CD4-positive, alpha-beta T cell (primary cell): ENCODE data around the gene ANKH. TPM values are rescaled to one million over a fixed set of nuclear protein-coding genes. Genes with fewer than 3 reads are reported as not detected.

Experiments used
- ATAC-seq: fragments of 200-7000 bp; cut with Tn5 transposase; one replicate; pipeline ENCODE4 v1.10.0; 2022; ENCODE audit warnings: mild to moderate bottlenecking; ENCODE audit not compliant: poor library complexity
- CTCF ChIA-PET: fragments of 350-600 bp; sonication (Branson Sonifier 250); formaldehyde crosslinking; loops from one replicate; lab custom pipeline; 2021; ENCODE audit warnings: antibody characterized with exemption, inconsistent platforms; lab: Charles Lee
- POLR2A ChIA-PET: fragments of 350-600 bp; sonication (Branson Sonifier 250); formaldehyde crosslinking; loops from one replicate; lab custom pipeline; 2021; ENCODE audit warnings: antibody characterized with exemption, inconsistent platforms; lab: Charles Lee
- DNase-seq, 14 experiments: peaks; one replicate each; pipeline ENCODE4 v3.0.0-alpha.2; 2013 to 2020; ENCODE audit warnings: mixed read lengths in 2 of 14
- H3K27ac ChIP-seq, 2 donors: one replicate each; pipeline versions ENCODE4 v1.5.1 to v1.7.0; 2013; ENCODE audit warnings: low read length in 2 of 2, low read depth in 1 of 2, mild to moderate bottlenecking in 1 of 2
- H3K27me3 ChIP-seq, 2 experiments: 1 replicate in 1 of 2; 2 replicates in 1 of 2; pipeline versions ENCODE4 v1.6.1 to v1.7.0; 2013; ENCODE audit warnings: low read length in 2 of 2, control low read depth in 1 of 2, mild to moderate bottlenecking in 1 of 2, moderate library complexity in 1 of 2; ENCODE audit not compliant: insufficient read depth in 2 of 2, control insufficient read depth in 1 of 2
- H3K36me3 ChIP-seq: one replicate; pipeline ENCODE4 v1.6.1; 2013; ENCODE audit warnings: low read length, control low read depth; ENCODE audit not compliant: insufficient read depth
- H3K4me1 ChIP-seq: one replicate; pipeline ENCODE4 v1.6.1; 2013; ENCODE audit warnings: low read length, control low read depth; ENCODE audit not compliant: insufficient read depth
- H3K4me3 ChIP-seq: one replicate; pipeline ENCODE4 v1.5.1; 2013; ENCODE audit warnings: mild to moderate bottlenecking, low read length, moderate library complexity
- H3K9me3 ChIP-seq, 2 experiments: 1 replicate in 1 of 2; 2 replicates in 1 of 2; pipeline versions ENCODE4 v1.6.1 to v1.7.0; 2013; ENCODE audit warnings: low read length in 2 of 2, mild to moderate bottlenecking in 2 of 2, control low read depth in 1 of 2, moderate library complexity in 1 of 2; ENCODE audit not compliant: control insufficient read depth in 1 of 2, insufficient read depth in 1 of 2
- H3K27ac Mint-ChIP-seq: one replicate; pipeline ENCODE4 v1.8.0; 2020; ENCODE audit warnings: mixed read lengths
- H3K27me3 Mint-ChIP-seq: one replicate; pipeline ENCODE4 v1.8.0; 2021; ENCODE audit warnings: mixed read lengths
- H3K36me3 Mint-ChIP-seq: one replicate; pipeline ENCODE4 v1.8.0; 2021; ENCODE audit warnings: low read depth, mixed read lengths
- H3K4me1 Mint-ChIP-seq: one replicate; pipeline ENCODE4 v1.8.0; 2021; ENCODE audit warnings: low read depth, mixed read lengths
- H3K4me3 Mint-ChIP-seq: one replicate; pipeline ENCODE4 v1.8.0; 2020; ENCODE audit warnings: mild to moderate bottlenecking, mixed read lengths
- H3K9me3 Mint-ChIP-seq: one replicate; pipeline ENCODE4 v1.8.0; 2020; ENCODE audit warnings: mixed read lengths
- CTCF ChIP-seq: fragments of 200-600 bp; IDR thresholded peaks from one replicate; pipeline ENCODE4 v1.8.0; 2022; ENCODE audit warnings: antibody characterized with exemption, mild to moderate bottlenecking
- intact Hi-C, 2 experiments: fragments of 100-400 bp; cut with DNase I in 1 of 2; cut with micrococcal nuclease in 1 of 2; formaldehyde crosslinking; loops; one replicate each; pipeline versions ENCODE4 v1.15.1 to v1.9.0; 2023 to 2025; cut with DNase I, micrococcal nuclease
- total RNA-seq, 174 experiments: library from RNA in 2 of 174; stranded (reverse) in 2 of 174; gene quantifications; one replicate each; pipeline ENCODE4 v1.2.3 and lab custom pipeline; 2021 to 2026

Gene ANKH
- total RNA-seq, 2 experiments from 2014 or later: 69.5 to 72.3 TPM

GRCh38 chr5:14665949-14666348 lies 205.6 kb downstream of the ANKH start:
- Mint-ChIP-seq H3K36me3 (peaks cover 25% of the 10 kb centered on the region), H3K27me3 (no peaks in the 10 kb centered on the region), H3K4me3 (peak overlapping the region; percentile 90), H3K9me3 (no peaks in the 10 kb centered on the region), H3K27ac (peak overlapping the region; percentile 90), H3K4me1 (peaks cover 76% of the 10 kb centered on the region)
- Histone ChIP-seq H3K27ac (peak overlapping the region; percentile 47 to 55), H3K9me3 (no peaks in the 10 kb centered on the region), H3K4me3 (peak overlapping the region; percentile 75), H3K4me1 (peaks cover 59% of the 10 kb centered on the region), H3K36me3 (no peaks in the 10 kb centered on the region), H3K27me3 (no peaks in the 10 kb centered on the region)
- TF ChIP-seq CTCF: peak; percentile 35
- POLR2A ChIA-PET: interaction anchor here (2.1 to 2.7 kb wide), 2 partner anchors 10 to 84 kb away, joined by 6 to 12 read pairs; no protein-coding TSS in a partner anchor
- intact Hi-C loops: loop anchor here (5.0 to 10.0 kb wide), 3 partner anchors 41 to 521 kb away; partner anchors contain the start of genes OTULINL (in 1 of the 2) and TRIO (in 1 of the 2)
- DNase-seq (peak; percentile 25 to 80 (median 43)), ATAC-seq (peak; percentile 63)
- CTCF ChIA-PET: interaction anchor here (0.7 to 1.9 kb wide), 3 partner anchors 9 to 74 kb away, joined by 3 to 8 read pairs (median 6); no protein-coding TSS in a partner anchor

GRCh38 chr5:14665101-14665822 lies 206.3 kb downstream of the ANKH start:
- no peak for ATAC-seq
- Mint-ChIP-seq H3K4me3 (peak overlapping the region; percentile 90), H3K27me3 (no peaks in the 10 kb centered on the region), H3K9me3 (no peaks in the 10 kb centered on the region), H3K27ac (peak overlapping the region; percentile 90), H3K36me3 (peaks cover 25% of the 10 kb centered on the region), H3K4me1 (peaks cover 77% of the 10 kb centered on the region)
- H3K27ac ChIP-seq: peak overlapping the region; percentile 47 to 55
- TF ChIP-seq CTCF: no peak
- H3K36me3 ChIP-seq: no peaks in the 10 kb centered on the region
- DNase-seq: peak in 6 of 14 experiments; percentile 8 to 53 (median 38)
- ChIA-PET POLR2A (interaction anchor here (1.1 to 2.7 kb wide), 2 partner anchors 10 to 327 kb away, joined by 3 to 12 read pairs; no protein-coding TSS in a partner anchor), CTCF (interaction anchor here (1.4 kb wide), 1 partner anchor 20 kb away, joined by 3 read pairs; no protein-coding TSS in a partner anchor)
- peak overlapping the region; percentile 75 for H3K4me3 ChIP-seq
- peaks cover 53% of the 10 kb centered on the region for H3K4me1 ChIP-seq
- H3K27me3 ChIP-seq: no peaks in the 10 kb centered on the region
- H3K9me3 ChIP-seq: no peaks in the 10 kb centered on the region
- intact Hi-C loops: loop anchor here (5.0 to 10.0 kb wide), 3 partner anchors 42 to 520 kb away; partner anchors contain the start of genes OTULINL (in 1 of the 2) and TRIO (in 1 of the 2)

GRCh38 chr5:14664270-14665100 lies 207.1 kb downstream of the ANKH start, which contains the start of gene OTULIN:
Gene OTULIN (plus strand): TSS chr5:14664718. CDS start chr5:14664826, 108 bp downstream.
- peak within 1 kb of the TSS; percentile 75 for H3K4me3 ChIP-seq
- Mint-ChIP-seq H3K4me3 (peak within 1 kb of the TSS; percentile 90), H3K4me1 (peaks cover 77% of the 10 kb centered on the region), H3K27ac (peak within 1 kb of the TSS; percentile 90), H3K36me3 (peaks cover 25% of the 10 kb centered on the region), H3K9me3 (no peaks in the 10 kb centered on the region), H3K27me3 (no peaks in the 10 kb centered on the region)
- ATAC-seq (peak; percentile 73), DNase-seq (peak; percentile 62 to 96 (median 80))
- no peaks in the 10 kb centered on the region for H3K9me3 ChIP-seq
- ChIA-PET CTCF (interaction anchor here (1.4 to 1.6 kb wide), 3 partner anchors 16 to 206 kb away, joined by 3 to 6 read pairs (median 4); no protein-coding TSS in a partner anchor), POLR2A (interaction anchor here (0.6 to 1.1 kb wide), 3 partner anchors 8 to 328 kb away, joined by 3 read pairs; no protein-coding TSS in a partner anchor)
- H3K27me3 ChIP-seq: no peaks in the 10 kb centered on the region
- peaks cover 52% of the 10 kb centered on the region for H3K4me1 ChIP-seq
- intact Hi-C loops: loop anchor here (5.0 to 10.0 kb wide), 3 partner anchors 43 to 520 kb away; partner anchors contain the start of genes OTULINL (in 1 of the 2) and TRIO (in 1 of the 2)
- H3K36me3 ChIP-seq: no peaks in the 10 kb centered on the region
- TF ChIP-seq CTCF: no peak
- H3K27ac ChIP-seq: peak within 1 kb of the TSS; percentile 77 to 82
